ENCODE data around the gene USP11.

DNA sequence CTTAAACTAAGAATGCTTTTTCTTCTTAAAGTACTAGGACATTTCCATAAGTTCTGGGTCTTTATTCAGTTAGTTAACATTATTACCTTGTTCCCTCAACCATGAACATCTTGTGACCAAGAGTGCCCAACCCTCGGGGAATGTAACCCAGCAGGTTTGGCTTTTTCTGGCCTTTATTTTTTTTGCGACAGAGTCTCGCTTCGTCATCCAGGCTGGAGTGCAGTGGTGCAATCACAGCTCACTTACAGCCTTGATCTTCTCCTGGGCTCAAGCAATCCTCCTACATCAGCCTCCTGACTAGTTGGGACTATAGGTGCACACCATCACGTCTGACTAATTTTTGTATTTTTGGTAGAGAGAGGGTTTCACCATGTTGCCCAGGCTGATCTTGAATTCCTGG, 65.1 kb downstream of the USP11 start:
- no peak for TF ChIP-seq EZH2 (IDR thresholded peaks at IDR 0.05; ENCODE audit: borderline replicate concordance, insufficient read depth, low read depth, low read length, poor library complexity, severe bottlenecking)
- TF ChIP-seq, protein P1, sequence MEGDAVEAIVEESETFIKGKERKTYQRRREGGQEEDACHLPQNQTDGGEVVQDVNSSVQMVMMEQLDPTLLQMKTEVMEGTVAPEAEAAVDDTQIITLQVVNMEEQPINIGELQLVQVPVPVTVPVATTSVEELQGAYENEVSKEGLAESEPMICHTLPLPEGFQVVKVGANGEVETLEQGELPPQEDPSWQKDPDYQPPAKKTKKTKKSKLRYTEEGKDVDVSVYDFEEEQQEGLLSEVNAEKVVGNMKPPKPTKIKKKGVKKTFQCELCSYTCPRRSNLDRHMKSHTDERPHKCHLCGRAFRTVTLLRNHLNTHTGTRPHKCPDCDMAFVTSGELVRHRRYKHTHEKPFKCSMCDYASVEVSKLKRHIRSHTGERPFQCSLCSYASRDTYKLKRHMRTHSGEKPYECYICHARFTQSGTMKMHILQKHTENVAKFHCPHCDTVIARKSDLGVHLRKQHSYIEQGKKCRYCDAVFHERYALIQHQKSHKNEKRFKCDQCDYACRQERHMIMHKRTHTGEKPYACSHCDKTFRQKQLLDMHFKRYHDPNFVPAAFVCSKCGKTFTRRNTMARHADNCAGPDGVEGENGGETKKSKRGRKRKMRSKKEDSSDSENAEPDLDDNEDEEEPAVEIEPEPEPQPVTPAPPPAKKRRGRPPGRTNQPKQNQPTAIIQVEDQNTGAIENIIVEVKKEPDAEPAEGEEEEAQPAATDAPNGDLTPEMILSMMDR (IDR thresholded peaks at IDR 0.05), result no peak

Data from B cell (primary cell).